Loucy (cell line): ENCODE data around the gene ACLY.

ENCODE experiments used
- CTCF ChIP-seq: fragments of 200-600 bp; sonication (generic); conservative IDR thresholded peaks from 2 replicates; pipeline ENCODE4 v1.5.1; 2014; ENCODE audit warnings: mild to moderate bottlenecking, antibody characterized with exemption, low read length
- EZH2phosphoT487 ChIP-seq: fragments of 200-600 bp; IDR thresholded peaks from 2 replicates; pipeline ENCODE4 v1.6.1; 2018; ENCODE audit warnings: antibody characterized with exemption, mild to moderate bottlenecking, moderate library complexity, borderline replicate concordance

DNA sequence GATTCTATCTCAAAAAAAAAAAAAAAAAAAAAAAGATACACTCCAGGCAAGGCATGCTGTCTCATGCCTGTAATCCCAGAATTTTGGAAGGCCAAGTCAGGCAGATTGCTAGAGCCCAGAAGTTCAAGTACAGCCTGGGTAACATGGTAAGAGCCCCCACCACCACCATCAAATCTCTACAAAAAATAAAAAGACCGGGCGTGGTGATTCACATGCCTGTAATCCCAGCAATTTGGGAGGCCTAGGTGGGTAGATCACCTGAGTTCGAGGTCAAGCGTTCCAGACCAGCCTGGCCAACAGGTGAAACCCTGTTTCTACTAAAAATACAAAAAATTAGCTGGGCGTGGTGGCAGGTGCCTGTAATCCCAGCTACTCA, 1.8 kb upstream of the ACLY start:
- no peak for TF ChIP-seq CTCF
- no peak for TF ChIP-seq EZH2phosphoT487
